ENCODE results near the gene TMEM260. TPM values are rescaled to one million over a fixed set of nuclear protein-coding genes. Genes with fewer than 3 reads are reported as not detected.
"Not testable (repeated sequence)": the region's sequence is repeated elsewhere in the genome, so short reads cannot be mapped to it uniquely, and the experiment has no call there.

Gene TMEM260
- total RNA-seq, 1 experiment from 2014 or later: 7.0 TPM

DNA sequence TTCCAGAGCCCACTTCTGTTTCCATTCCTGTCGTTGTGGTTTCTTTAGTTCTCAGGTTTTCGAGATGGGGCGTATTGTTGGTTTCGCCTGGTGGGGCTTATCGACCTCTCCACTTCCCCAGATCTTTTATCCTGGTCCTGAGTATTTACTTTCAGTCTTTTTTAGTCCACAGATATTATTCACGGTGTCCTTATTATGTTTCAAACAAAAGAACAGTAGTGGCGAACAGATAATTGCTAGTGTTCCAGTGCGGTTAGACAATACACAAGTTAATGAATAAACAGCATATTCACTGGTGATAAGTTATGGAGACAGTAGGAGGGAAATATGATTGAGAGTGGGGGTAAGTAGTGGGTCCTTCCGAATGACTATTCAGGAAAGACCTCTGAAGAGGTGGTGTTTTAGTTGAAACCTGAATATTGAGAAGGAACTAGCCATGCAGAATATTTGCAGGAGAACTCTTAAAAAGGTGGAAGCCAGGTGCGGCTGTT lies 668 bp downstream of the TMEM260 start:
- peaks cover 20% of the 10 kb centered on the region; the same call in 1 of the 2 replicates for H3K27me3 ChIP-seq (replicated peaks)
- H3K27ac ChIP-seq: no peak overlapping the region
- H3K4me1 ChIP-seq (replicated peaks): peaks cover 5% of the 10 kb centered on the region; the same call in 1 of the 2 replicates
- peaks cover 6% of the 10 kb centered on the region; the same call in 1 of the 2 replicates for H3K36me3 ChIP-seq
- DNase-seq (ENCODE audit: low read depth in 1 of 2, low spot score in 2 of 2): no peak
- peak overlapping the region; percentile 91 for H3K4me3 ChIP-seq
- H3K9me3 ChIP-seq (replicated peaks): no peaks in the 10 kb centered on the region

DNA sequence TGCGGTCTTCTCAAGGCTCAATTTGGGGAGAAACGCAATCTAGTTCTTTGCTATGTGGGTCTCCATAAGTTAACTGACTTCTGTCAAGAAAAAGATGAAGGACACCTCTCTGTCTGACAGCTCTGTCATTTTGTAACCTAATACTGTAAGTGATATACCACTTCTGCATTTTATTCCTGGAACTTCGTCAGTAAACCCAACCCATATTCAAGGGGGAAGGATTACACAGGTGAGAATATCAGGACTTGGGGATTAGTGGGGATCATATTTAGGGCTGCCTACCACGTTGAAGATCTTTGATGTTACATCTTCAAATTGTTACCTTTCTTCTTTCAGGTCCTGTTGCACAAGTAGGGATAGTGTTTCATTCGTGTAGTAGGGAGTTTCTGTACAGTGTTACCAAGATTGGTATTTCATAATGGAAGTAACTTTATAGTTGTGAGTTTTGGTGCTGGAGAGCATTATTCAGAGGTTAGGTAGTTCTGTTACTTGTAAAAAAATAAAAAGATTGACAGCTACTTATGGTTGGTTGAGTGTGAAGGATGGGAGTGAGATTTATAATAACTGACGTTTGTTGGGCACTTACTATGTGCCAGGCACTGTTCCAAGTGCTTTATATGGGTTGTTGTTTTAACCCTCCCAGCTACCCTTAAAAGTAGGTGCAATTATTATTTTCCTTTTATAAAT lies 1.6 kb downstream of the TMEM260 start:
- H3K27me3 ChIP-seq (replicated peaks): peaks cover 20% of the 10 kb centered on the region; the same call in 1 of the 2 replicates

DNA sequence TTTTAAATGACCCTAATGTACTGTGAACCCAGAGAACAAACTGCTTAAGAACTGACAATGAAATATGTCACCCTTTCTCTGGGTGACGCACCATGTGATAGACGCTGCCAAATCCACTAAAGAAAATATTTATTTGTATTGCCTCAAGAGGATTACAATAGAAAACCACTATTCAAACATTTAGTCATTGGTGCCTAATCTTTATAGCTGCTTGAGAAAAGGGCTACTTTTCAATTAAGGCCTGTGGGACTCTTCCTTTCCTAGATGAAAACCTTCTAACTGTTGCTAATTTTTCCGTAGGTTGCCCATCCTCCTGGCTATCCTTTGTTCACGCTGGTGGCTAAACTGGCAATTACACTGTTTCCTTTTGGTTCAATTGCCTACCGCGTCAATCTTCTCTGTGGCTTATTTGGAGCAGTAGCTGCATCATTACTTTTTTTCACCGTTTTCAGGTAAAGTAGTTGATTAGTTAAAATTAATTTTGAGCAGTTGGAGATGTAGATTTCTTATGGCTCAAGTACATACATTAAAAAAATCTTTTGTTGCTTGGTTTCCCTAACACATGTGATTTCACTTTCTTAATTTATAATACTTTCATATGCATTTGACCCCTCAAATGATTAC lies 6.0 kb downstream of the TMEM260 start:
- DNase-seq (ENCODE audit: low read depth in 1 of 2, low spot score in 2 of 2): peak in 1 of 2 experiments; percentile 39
- Histone ChIP-seq H3K27ac (no peak overlapping the region), H3K4me1 (replicated peaks) (peaks cover 8% of the 10 kb centered on the region; the same call in 1 of the 2 replicates), H3K4me3 (no peak overlapping the region), H3K9me3 (replicated peaks) (no peaks in the 10 kb centered on the region), H3K27me3 (replicated peaks) (0 out of 2 replicates have a peak, but pooled peaks cover 4% of the 10 kb centered on the region), H3K36me3 (peaks cover 4% of the 10 kb centered on the region; the same call in 1 of the 2 replicates)

More for the DNA sequence above, 1.6 kb downstream of the TMEM260 start:
- no peak for DNase-seq (ENCODE audit: low read depth in 1 of 2, low spot score in 2 of 2)
- Histone ChIP-seq H3K36me3 (peaks cover 8% of the 10 kb centered on the region; the same call in 1 of the 2 replicates), H3K27ac (no peak overlapping the region), H3K9me3 (replicated peaks) (no peaks in the 10 kb centered on the region), H3K4me3 (no peak overlapping the region), H3K4me1 (replicated peaks) (peaks cover 10% of the 10 kb centered on the region; the same call in 1 of the 2 replicates)

DNA sequence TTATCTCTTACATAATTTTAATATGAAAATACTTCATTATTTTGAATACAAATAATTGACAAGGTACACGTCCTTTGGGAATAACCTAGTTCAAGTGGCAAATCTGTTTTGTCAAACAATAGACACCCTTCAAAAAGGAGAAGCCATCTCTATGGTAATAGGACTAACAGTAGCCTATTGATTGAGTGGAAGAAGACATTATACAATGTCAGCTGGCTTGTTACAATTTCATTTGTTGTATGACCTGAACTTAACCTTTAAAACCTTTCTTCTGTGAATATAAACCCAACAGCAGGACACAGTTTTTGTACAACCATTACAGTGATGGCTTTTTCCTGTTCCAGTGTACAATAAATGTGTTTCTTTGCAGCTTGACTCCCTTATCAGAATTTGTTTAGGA lies 8.1 kb downstream of the TMEM260 start:
- no peak overlapping the region for H3K27ac ChIP-seq
- no peak overlapping the region for H3K4me3 ChIP-seq
- H3K36me3 ChIP-seq: peaks cover 4% of the 10 kb centered on the region; the same call in 1 of the 2 replicates
- H3K9me3 ChIP-seq (replicated peaks): no peaks in the 10 kb centered on the region
- H3K27me3 ChIP-seq (replicated peaks): 0 out of 2 replicates have a peak, but pooled peaks cover 4% of the 10 kb centered on the region
- DNase-seq (ENCODE audit: low read depth in 1 of 2, low spot score in 2 of 2): no peak
- peaks cover 6% of the 10 kb centered on the region; the same call in 1 of the 2 replicates for H3K4me1 ChIP-seq (replicated peaks)

DNA sequence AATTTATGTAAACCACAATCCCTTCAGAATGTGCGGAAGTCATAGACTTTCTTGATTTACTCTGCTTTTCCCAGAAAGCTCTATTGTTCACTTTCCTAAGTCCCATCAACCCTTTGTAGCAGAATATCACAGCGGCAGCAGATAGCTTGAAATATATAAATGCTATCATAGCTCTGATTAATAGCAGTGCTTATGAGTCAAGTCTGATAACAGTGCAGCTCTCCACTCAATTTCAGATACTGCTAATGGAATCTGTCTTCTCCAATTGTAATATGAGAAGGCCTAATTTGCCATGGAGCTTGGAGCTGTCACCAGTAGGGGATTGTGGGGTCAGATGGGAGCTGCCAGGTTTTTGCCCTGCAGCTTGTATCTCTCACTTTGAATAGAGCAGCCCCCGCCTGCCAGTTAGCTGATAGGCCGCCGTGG lies 10.9 kb downstream of the TMEM260 start:
- Histone ChIP-seq H3K9me3 (replicated peaks) (no peaks in the 10 kb centered on the region), H3K4me3 (no peak overlapping the region), H3K36me3 (peaks cover 4% of the 10 kb centered on the region; the same call in 1 of the 2 replicates), H3K4me1 (replicated peaks) (peaks cover 2% of the 10 kb centered on the region; the same call in 1 of the 2 replicates), H3K27me3 (replicated peaks) (no peaks in the 10 kb centered on the region), H3K27ac (no peak overlapping the region)
- no peak for DNase-seq (ENCODE audit: low read depth in 1 of 2, low spot score in 2 of 2)

DNA sequence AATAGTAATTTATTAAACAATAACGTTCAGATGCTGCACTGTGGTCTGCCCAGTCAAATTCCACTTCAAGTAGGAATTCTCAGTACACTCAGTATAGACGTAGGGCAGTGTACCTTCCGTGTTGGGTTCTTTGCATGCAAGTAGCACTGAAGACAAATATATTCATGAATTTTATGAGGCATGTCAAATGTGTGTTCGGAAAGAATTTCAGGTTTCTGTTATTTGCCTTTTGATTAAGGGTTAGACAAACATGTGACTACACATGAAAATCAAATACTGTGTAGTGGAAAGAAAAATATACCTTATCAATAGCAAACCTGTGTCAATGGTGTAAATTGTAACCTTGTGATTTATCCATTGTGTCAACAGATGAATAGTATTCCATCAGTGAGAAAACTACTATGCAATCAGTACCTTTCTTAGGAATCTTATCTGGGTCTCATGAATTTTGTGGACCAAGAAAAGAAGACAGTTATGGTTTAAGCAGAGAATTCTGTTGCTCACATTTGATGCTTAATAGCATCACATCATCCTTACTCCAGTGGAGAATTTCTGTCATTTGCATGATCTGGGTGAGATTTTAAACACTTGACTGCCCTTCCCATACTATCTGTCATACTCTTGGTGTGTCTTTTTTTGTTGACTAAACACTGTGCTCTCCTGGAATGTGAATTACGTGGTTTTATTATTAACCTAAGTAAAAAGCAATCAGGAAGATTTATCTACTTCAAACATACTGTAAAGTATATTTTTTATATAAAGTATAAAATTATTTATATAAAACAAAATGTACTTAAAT lies 13.3 kb downstream of the TMEM260 start:
- no peaks in the 10 kb centered on the region for H3K9me3 ChIP-seq (replicated peaks)

DNA sequence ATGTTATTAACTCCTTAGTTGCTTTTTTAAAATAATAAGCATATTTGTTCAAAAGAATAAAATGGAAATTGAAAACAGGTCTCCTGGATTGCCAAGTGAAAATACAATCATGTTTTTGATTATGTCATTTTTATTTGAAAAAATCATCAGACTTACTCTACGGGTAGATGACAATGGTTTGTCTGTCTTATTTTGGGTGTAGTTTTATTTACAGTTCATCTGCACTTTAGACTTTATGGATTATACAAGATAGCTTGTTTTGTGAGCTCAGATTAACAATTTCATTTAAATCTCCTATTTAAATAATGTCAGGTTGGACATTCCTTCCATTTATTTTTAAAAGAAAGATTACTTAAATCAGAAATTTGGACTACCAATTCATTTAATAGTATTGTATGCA lies 14.8 kb downstream of the TMEM260 start:
- Histone ChIP-seq H3K27me3 (replicated peaks) (no peaks in the 10 kb centered on the region), H3K36me3 (no peaks in the 10 kb centered on the region), H3K9me3 (replicated peaks) (no peaks in the 10 kb centered on the region), H3K4me1 (replicated peaks) (no peaks in the 10 kb centered on the region), H3K27ac (no peak overlapping the region), H3K4me3 (no peak overlapping the region)
- no peak for DNase-seq (ENCODE audit: low read depth in 1 of 2, low spot score in 2 of 2)

More for the DNA sequence above, 13.3 kb downstream of the TMEM260 start:
- Histone ChIP-seq H3K36me3 (no peaks in the 10 kb centered on the region), H3K27me3 (replicated peaks) (no peaks in the 10 kb centered on the region), H3K27ac (no peak overlapping the region), H3K4me1 (replicated peaks) (no peaks in the 10 kb centered on the region), H3K4me3 (no peak overlapping the region)
- DNase-seq (ENCODE audit: low read depth in 1 of 2, low spot score in 2 of 2): no peak

DNA sequence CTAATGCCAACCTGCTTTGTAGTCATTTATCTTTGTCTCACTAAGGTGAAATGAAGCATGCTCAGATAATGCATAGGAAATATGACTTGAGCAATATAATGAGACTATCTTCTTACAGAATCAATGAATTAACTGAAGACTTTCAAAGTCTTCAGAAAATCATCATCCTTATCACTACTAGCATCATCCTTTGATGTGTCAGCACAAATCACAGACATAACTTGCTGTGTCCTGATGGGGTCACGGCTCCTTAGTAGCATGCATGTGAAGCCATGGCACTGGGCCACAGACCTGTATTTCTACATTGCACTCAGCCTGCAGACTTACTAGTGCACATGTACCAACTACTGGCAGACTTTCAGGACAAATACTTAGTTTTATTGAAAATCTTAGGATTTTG lies 18.9 kb downstream of the TMEM260 start:
- H3K27me3 ChIP-seq (replicated peaks): no peaks in the 10 kb centered on the region
- no peak for DNase-seq (ENCODE audit: low read depth in 1 of 2, low spot score in 2 of 2)
- no peak overlapping the region for H3K4me3 ChIP-seq
- H3K36me3 ChIP-seq: no peaks in the 10 kb centered on the region
- no peaks in the 10 kb centered on the region for H3K4me1 ChIP-seq (replicated peaks)
- no peak overlapping the region for H3K27ac ChIP-seq
- no peaks in the 10 kb centered on the region for H3K9me3 ChIP-seq (replicated peaks)

DNA sequence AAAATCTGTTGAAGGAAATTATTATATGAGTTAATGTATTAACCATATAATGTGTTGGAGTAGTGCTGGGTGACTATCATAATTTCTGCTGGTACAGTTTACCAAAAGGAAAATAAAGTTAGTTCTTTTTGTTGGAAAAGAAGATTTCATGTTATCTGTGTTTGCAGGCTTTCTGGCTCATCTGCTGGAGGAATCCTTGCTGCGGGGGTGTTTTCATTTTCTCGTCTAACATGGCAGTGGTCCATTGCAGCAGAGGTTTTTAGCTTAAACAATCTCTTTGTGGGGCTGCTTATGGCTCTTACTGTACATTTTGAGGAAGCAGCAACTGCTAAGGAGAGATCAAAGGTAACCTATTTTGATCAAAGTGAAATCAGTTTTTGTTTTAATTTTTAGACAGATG lies 24.1 kb downstream of the TMEM260 start:
- Histone ChIP-seq H3K4me3 (no peak overlapping the region), H3K36me3 (no peaks in the 10 kb centered on the region), H3K9me3 (replicated peaks) (no peaks in the 10 kb centered on the region), H3K27ac (no peak overlapping the region), H3K4me1 (replicated peaks) (0 out of 2 replicates have a peak, but pooled peaks cover 1% of the 10 kb centered on the region), H3K27me3 (replicated peaks) (no peaks in the 10 kb centered on the region)
- DNase-seq (ENCODE audit: low read depth in 1 of 2, low spot score in 2 of 2): no peak

DNA sequence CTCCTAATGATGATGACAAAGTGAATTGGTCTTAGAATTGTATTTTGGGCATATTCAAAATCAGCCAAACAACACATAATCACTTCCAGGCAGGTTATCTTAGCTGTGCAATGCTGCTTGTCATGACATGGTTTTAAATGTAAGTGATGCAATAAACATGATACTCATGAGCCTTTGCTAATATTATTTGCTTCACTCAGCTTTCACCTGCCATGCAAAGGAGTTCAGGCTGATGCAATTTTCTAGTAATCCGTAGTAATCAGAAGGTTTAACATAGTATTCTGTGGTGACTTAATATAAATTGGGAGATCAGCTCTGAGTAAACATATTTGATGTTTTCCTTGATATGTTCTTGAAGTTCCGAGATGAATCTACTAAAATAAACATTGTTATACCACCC lies 29.1 kb downstream of the TMEM260 start:
- peak in 1 of 2 experiments; percentile 3 for DNase-seq (ENCODE audit: low read depth in 1 of 2, low spot score in 2 of 2)
- H3K36me3 ChIP-seq: no peaks in the 10 kb centered on the region
- H3K27ac ChIP-seq: no peak overlapping the region
- 0 out of 2 replicates have a peak, but pooled peaks cover 3% of the 10 kb centered on the region for H3K4me1 ChIP-seq (replicated peaks)
- H3K4me3 ChIP-seq: no peak overlapping the region
- no peaks in the 10 kb centered on the region for H3K27me3 ChIP-seq (replicated peaks)
- no peaks in the 10 kb centered on the region for H3K9me3 ChIP-seq (replicated peaks)

DNA sequence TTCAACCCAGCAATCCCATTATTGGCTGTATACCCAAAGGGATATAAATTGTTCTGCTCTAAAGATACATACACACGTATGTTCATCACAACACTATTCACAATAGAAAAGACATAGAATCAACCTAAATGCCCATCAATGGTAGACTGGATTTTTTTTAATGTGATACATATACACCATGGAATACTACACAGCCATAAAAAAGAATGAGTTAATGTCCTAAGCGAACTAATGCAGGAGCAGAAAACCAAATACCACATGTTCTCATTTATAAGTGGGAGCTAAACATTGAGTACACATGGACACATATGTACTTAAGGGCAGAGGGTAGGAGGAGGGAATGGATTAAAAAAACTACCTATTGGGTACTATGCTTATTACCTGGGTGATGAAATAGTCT lies 32.1 kb downstream of the TMEM260 start:
- H3K27ac ChIP-seq; DNase-seq (ENCODE audit: low read depth in 1 of 2, low spot score in 2 of 2); H3K27me3 ChIP-seq (replicated peaks); H3K9me3 ChIP-seq (replicated peaks); H3K4me1 ChIP-seq (replicated peaks); H3K4me3 ChIP-seq; H3K36me3 ChIP-seq: not testable (repeated sequence)

DNA sequence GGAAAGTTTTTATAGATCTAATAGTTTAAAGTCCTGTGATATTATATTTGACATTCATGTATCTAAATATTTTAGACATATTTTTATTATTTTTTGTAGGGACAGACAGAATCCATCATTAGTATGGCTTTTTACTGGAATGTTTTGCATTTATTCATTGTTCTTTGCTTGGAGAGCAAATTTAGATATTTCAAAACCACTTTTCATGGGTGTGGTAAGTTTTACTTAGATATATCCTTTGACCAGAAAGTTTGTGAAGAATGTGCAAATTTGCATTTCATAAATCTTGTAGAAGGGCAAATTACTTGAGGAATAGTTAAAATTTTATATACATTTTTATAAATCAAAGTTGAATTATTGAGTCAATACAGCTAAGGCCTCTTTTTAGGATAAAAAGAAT lies 37.5 kb downstream of the TMEM260 start:
- no peaks in the 10 kb centered on the region for H3K36me3 ChIP-seq
- H3K4me3 ChIP-seq: no peak overlapping the region
- DNase-seq (ENCODE audit: low read depth in 1 of 2, low spot score in 2 of 2): no peak
- H3K4me1 ChIP-seq (replicated peaks): no peaks in the 10 kb centered on the region
- no peaks in the 10 kb centered on the region for H3K9me3 ChIP-seq (replicated peaks)
- H3K27me3 ChIP-seq (replicated peaks): no peaks in the 10 kb centered on the region
- H3K27ac ChIP-seq: no peak overlapping the region

DNA sequence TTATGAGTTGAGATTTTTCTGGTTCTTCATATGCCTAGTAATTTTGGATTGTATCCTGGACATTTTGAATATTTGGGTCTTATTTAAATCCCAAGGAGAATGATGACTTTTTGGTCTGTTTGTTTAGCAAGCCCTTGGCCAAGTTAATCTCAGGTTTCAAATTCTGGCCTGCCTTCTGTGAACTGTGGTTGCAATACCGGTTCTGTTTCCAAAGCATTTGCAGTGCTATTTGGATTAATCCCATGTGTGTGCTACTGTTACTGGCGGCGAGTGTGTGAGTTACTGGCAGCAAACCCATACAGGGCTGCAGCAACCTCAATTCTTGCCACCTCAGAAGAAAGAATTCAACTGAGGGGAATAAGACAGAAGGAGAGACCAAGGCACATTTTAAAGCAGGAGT lies 51.1 kb downstream of the TMEM260 start:
- Histone ChIP-seq H3K36me3 (peaks cover 3% of the 10 kb centered on the region; the same call in 1 of the 2 replicates), H3K4me3 (no peak overlapping the region), H3K27me3 (replicated peaks) (no peaks in the 10 kb centered on the region), H3K9me3 (replicated peaks) (no peaks in the 10 kb centered on the region), H3K27ac (no peak overlapping the region), H3K4me1 (replicated peaks) (no peaks in the 10 kb centered on the region)
- DNase-seq (ENCODE audit: low read depth in 1 of 2, low spot score in 2 of 2): no peak

Measured in SJSA1 (cell line).